Measurements from ENCODE around the gene SMOC2.

DNA sequence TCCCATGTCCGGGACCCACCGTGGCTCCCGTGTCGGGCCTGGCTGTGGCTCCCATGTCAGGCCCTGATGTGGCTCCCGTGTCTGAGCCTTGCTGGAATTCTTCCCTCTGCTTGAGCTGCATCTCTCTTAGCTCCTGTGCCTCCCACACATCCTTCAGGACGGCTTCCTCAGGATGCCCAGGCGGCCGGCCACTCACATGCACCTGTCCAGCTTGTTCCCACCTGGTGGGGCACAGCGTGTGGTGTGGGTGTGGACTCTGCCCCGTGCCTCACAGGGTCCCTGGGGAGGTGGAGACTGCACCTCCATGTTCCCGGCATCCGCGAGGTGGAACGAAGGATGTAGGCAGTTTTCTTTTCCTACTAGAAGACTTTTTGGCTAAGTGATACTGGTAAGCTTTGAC, 170.7 kb downstream of the SMOC2 start:
- TF ChIP-seq EP300 (IDR thresholded peaks at IDR 0.05), result no peak
- TF ChIP-seq, protein P1, sequence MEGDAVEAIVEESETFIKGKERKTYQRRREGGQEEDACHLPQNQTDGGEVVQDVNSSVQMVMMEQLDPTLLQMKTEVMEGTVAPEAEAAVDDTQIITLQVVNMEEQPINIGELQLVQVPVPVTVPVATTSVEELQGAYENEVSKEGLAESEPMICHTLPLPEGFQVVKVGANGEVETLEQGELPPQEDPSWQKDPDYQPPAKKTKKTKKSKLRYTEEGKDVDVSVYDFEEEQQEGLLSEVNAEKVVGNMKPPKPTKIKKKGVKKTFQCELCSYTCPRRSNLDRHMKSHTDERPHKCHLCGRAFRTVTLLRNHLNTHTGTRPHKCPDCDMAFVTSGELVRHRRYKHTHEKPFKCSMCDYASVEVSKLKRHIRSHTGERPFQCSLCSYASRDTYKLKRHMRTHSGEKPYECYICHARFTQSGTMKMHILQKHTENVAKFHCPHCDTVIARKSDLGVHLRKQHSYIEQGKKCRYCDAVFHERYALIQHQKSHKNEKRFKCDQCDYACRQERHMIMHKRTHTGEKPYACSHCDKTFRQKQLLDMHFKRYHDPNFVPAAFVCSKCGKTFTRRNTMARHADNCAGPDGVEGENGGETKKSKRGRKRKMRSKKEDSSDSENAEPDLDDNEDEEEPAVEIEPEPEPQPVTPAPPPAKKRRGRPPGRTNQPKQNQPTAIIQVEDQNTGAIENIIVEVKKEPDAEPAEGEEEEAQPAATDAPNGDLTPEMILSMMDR (IDR thresholded peaks at IDR 0.05), result no peak
- TF ChIP-seq POLR2A (IDR thresholded peaks at IDR 0.05), result no peak

Data from tibial nerve (tissue), 4 donors.